Endothelial cell of umbilical vein (primary cell): ENCODE measurements around the gene ADAP1. TPM values are rescaled to one million over a fixed set of nuclear protein-coding genes. Genes with fewer than 3 reads are reported as not detected.

Experiments used
- BruUV-seq: library from RNA; stranded (reverse); fragments of 400-500 nt; replicated peaks from 2 replicates; lab custom pipeline; 2021; lab: Mats Ljungman, UMichigan
- CTCF ChIA-PET: fragments of 300-600, 350-600 bp; sonication (Branson Sonifier 250); formaldehyde crosslinking; loops from one replicate; lab custom pipeline; 2021; ENCODE audit warnings: antibody characterized with exemption, inconsistent platforms; lab: Charles Lee
- POLR2A ChIA-PET: fragments of 300-600, 350-600 bp; sonication (Branson Sonifier 250); formaldehyde crosslinking; loops from one replicate; lab custom pipeline; 2021; ENCODE audit warnings: antibody characterized with exemption, inconsistent platforms; lab: Charles Lee
- DNase-seq: peaks from one replicate; pipeline ENCODE4 v3.0.0-alpha.2; 2011; ENCODE audit warnings: low read depth, low spot score
- FAIRE-seq: peaks from 2 replicates; lab custom pipeline; 2011; peaks lifted over from hg19 to GRCh38; lab: Jason Lieb, UNC
- H2AFZ ChIP-seq: 2 replicates; pipeline ENCODE4 v1.6.0; 2012; ENCODE audit warnings: low read depth, low read length, control low read depth, inconsistent platforms
- H3K27ac ChIP-seq: 2 replicates; pipeline ENCODE4 v1.5.1; 2011; ENCODE audit warnings: low read depth, mild to moderate bottlenecking, control low read depth, low read length, moderate library complexity; ENCODE audit not compliant: insufficient read depth
- H3K27me3 ChIP-seq, 2 experiments: 2 replicates each; pipeline versions ENCODE4 v1.6.0 to v1.6.1; 2011; ENCODE audit warnings: low read length in 2 of 2, mixed read lengths in 1 of 2; ENCODE audit not compliant: control insufficient read depth in 2 of 2, insufficient read depth in 2 of 2
- H3K36me3 ChIP-seq, 2 experiments: 2 replicates in 1 of 2; 3 replicates in 1 of 2; pipeline ENCODE4 v1.5.1; 2011; ENCODE audit warnings: low read length in 2 of 2, mild to moderate bottlenecking in 1 of 2, moderate library complexity in 1 of 2; ENCODE audit not compliant: control insufficient read depth in 2 of 2, insufficient read depth in 2 of 2; ENCODE audit errors: extremely low read depth in 1 of 2
- H3K4me1 ChIP-seq: 3 replicates; pipeline ENCODE4 v1.5.1; 2011; ENCODE audit warnings: mild to moderate bottlenecking, low read length; ENCODE audit not compliant: control insufficient read depth, insufficient read depth; ENCODE audit errors: extremely low read depth
- H3K4me2 ChIP-seq: 2 replicates; pipeline ENCODE4 v1.6.1; 2011; ENCODE audit warnings: low read length, control low read depth, mixed read lengths; ENCODE audit not compliant: insufficient read depth
- H3K4me3 ChIP-seq, 3 experiments: fragments of 200-600 bp in 1 of 3; sonication (generic), shearing (Covaris generic) in 1 of 3; replicated peaks in 1 of 3; 2 replicates each; pipeline ENCODE4 v1.5.1; 2011 to 2016; ENCODE audit warnings: control low read depth in 3 of 3, low read length in 3 of 3, mild to moderate bottlenecking in 2 of 3, inconsistent platforms in 1 of 3, low read depth in 1 of 3, moderate library complexity in 1 of 3; ENCODE audit not compliant: insufficient read depth in 1 of 3
- H3K79me2 ChIP-seq: 2 replicates; pipeline ENCODE4 v1.6.0; 2012; ENCODE audit warnings: low read length, inconsistent platforms; ENCODE audit not compliant: control insufficient read depth, insufficient read depth
- H3K9ac ChIP-seq: replicated peaks from 2 replicates; pipeline ENCODE3; 2011; ENCODE audit warnings: low read length, control low read depth; ENCODE audit not compliant: insufficient read depth; ENCODE audit errors: extremely low read depth
- H3K9me1 ChIP-seq: replicated peaks from 3 replicates; pipeline ENCODE4 v1.6.0; 2011; ENCODE audit warnings: mild to moderate bottlenecking, low read length; ENCODE audit not compliant: control insufficient read depth, insufficient read depth; ENCODE audit errors: extremely low read depth
- H3K9me3 ChIP-seq: replicated peaks from 2 replicates; pipeline ENCODE4 v1.5.1; 2012; ENCODE audit warnings: low read length, inconsistent platforms; ENCODE audit not compliant: control insufficient read depth, insufficient read depth
- H4K20me1 ChIP-seq: replicated peaks from 2 replicates; pipeline ENCODE3; 2011; ENCODE audit warnings: mild to moderate bottlenecking, low read length; ENCODE audit not compliant: control insufficient read depth, insufficient read depth; ENCODE audit errors: extremely low read depth
- CTCF ChIP-seq, 2 donors: IDR thresholded peaks; 1 replicate in 1 of 2; 2 replicates in 1 of 2; pipeline ENCODE4 v1.5.1; 2011; ENCODE audit warnings: low read length in 2 of 2, mild to moderate bottlenecking in 2 of 2, moderate library complexity in 2 of 2, control low read depth in 1 of 2, inconsistent platforms in 1 of 2, low read depth in 1 of 2; ENCODE audit not compliant: insufficient read depth in 1 of 2; ENCODE audit errors: extremely low read depth in 1 of 2
- EZH2 ChIP-seq: IDR thresholded peaks from 2 replicates; pipeline ENCODE4 v1.6.1; 2012; ENCODE audit warnings: borderline replicate concordance, low read depth, mild to moderate bottlenecking, moderate library complexity, low read length, inconsistent platforms; ENCODE audit not compliant: severe bottlenecking
- FOS ChIP-seq: IDR thresholded peaks from 2 replicates; pipeline ENCODE4 v1.6.1; 2011; ENCODE audit warnings: mild to moderate bottlenecking, low read length, moderate library complexity, borderline replicate concordance; ENCODE audit not compliant: insufficient read depth
- GATA2 ChIP-seq: IDR thresholded peaks from 2 replicates; pipeline ENCODE4 v1.7.0; 2011; ENCODE audit warnings: low read depth, mild to moderate bottlenecking, moderate library complexity, mixed read lengths, low read length; ENCODE audit not compliant: insufficient read length, insufficient read depth
- JUN ChIP-seq: IDR thresholded peaks from 2 replicates; pipeline ENCODE4 v1.6.1; 2011; ENCODE audit warnings: borderline replicate concordance, low read depth; ENCODE audit not compliant: insufficient read length, insufficient read depth
- MAX ChIP-seq: IDR thresholded peaks from 2 replicates; pipeline ENCODE4 v1.6.1; 2011; ENCODE audit not compliant: insufficient read depth, insufficient read length
- MYC ChIP-seq: IDR thresholded peaks from one replicate; pipeline ENCODE4 v1.6.1; 2011; ENCODE audit warnings: mild to moderate bottlenecking, low read depth, low read length
- POLR2A ChIP-seq: IDR thresholded peaks from 2 replicates; pipeline ENCODE4 v1.6.1; 2012; ENCODE audit warnings: low read depth, mild to moderate bottlenecking, control low read depth, low read length
- POLR2AphosphoS5 ChIP-seq: IDR thresholded peaks from 2 replicates; pipeline ENCODE4 v1.6.1; 2012; ENCODE audit warnings: low read depth, mild to moderate bottlenecking, control low read depth, low read length, moderate library complexity; ENCODE audit not compliant: insufficient read depth
- dilution Hi-C: fragments of 300-500 bp; cut with MboI; formaldehyde crosslinking; loops from one replicate; pipeline ENCODE4 v1.15.0; 2019; ENCODE audit warnings: low sequenced_read_pairs; ENCODE audit not compliant: extremely low pct_ligation_motif_present
- intact Hi-C: fragments of 100-400 bp; cut with micrococcal nuclease; formaldehyde crosslinking; loops from one replicate; pipeline ENCODE4 v1.10.0; 2022
- polyA plus RNA-seq, 4 experiments: library from polyadenylated mRNA; depleted of rRNA in 3 of 4; stranded (reverse) in 3 of 4; unstranded in 1 of 4; fragments of >200 nt; gene quantifications; 2 replicates each; pipeline versions ENCODE4 v1.2.1 to v1.2.3, GENCODE V29; 2011 to 2012; ENCODE audit warnings: missing spikeins in 1 of 4
- total RNA-seq: library from RNA; stranded (reverse); gene quantifications from 2 replicates; pipeline ENCODE4 v1.2.3, GENCODE V29; 2021

The ADAP1 gene
- total and polyA plus RNA-seq, 2 donors (not counting 3 experiments of a cell fraction or from before 2014, with no cell fraction given) = 0.49 to 0.58 TPM

- DNase-seq = no peak
- no peak overlapping the region for H3K4me2 ChIP-seq
- H3K9me3 ChIP-seq = no peaks in the 10 kb centered on the region
- intact Hi-C loops (no loop called here), dilution Hi-C loops (no loop called here)
- H3K27me3 ChIP-seq = peaks cover 5 to 6% of the 10 kb centered on the region in 2 experiments
- no peaks in the 10 kb centered on the region for H3K9me1 ChIP-seq
- FAIRE-seq = no peak
- H3K36me3 ChIP-seq = no peaks in the 10 kb centered on the region
- no peaks in the 10 kb centered on the region for H4K20me1 ChIP-seq
- BruUV-seq = no TSS peak
- ChIA-PET CTCF (interaction anchor here (1.0 to 1.2 kb wide), 3 partner anchors 42 to 155 kb away, joined by 3 to 5 read pairs (median 4); no protein-coding TSS in a partner anchor), POLR2A (no interaction called here)
- no peak for TF ChIP-seq GATA2
- no peak for TF ChIP-seq MAX
- TF ChIP-seq EZH2 = no peak
- no peak for TF ChIP-seq POLR2AphosphoS5
- TF ChIP-seq POLR2A = no peak
- no peak for TF ChIP-seq FOS
- TF ChIP-seq JUN = no peak
- no peak for TF ChIP-seq MYC
- no peak for TF ChIP-seq CTCF (IDR thresholded peaks at IDR 0.05; ENCODE audit: extremely low read depth in 1 of 2, insufficient read depth in 1 of 2, low read depth in 1 of 2, low read length in 2 of 2)
- H3K79me2 ChIP-seq = no peaks in the 10 kb centered on the region
- no peak overlapping the region for H3K4me3 ChIP-seq
- no peaks in the 10 kb centered on the region for H3K4me1 ChIP-seq
- no peak overlapping the region for H3K9ac ChIP-seq
- H2AFZ ChIP-seq = no peak overlapping the region
- H3K27ac ChIP-seq = no peak overlapping the region
These were observed 44.0 kb downstream of the ADAP1 start for GRCh38 chr7:910441-910861.
